OCI-LY3 (cell line): Measurements from ENCODE around the gene ZNF561.

Experiments
- EZH2phosphoT487 ChIP-seq: fragments of 200-600 bp; shearing (Covaris generic); IDR thresholded peaks from 2 replicates; pipeline ENCODE4 v1.6.1; 2018; ENCODE audit warnings: antibody characterized with exemption, mixed run types, low read depth
- TF ChIP-seq, protein P1 (sequence below): fragments of 200-600, 300-600 bp; sonication (generic); IDR thresholded peaks from 2 replicates; pipeline ENCODE4 v1.5.1; 2014; ENCODE audit warnings: antibody characterized with exemption, low read length, low read depth

DNA sequence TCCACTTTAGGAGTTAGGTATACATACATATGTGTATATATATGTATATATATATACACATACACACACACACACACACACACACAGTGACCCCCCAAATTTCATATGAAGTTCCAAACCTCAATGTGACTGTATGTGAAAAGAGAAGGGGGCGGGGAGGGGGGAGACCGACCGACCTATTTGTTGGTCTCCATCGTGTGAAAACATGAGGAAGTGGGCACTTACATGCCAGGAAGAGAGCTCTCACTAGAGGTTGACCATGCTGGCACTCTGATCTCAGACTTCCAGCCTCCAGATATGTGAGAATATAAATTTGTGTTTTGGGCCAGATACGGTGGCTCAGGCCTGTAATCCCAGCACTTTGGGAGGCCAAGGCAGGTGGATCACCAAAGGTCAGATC is 29.3 kb upstream of the ZNF561 start:
- no peak for TF ChIP-seq EZH2phosphoT487
- TF ChIP-seq, protein P1, sequence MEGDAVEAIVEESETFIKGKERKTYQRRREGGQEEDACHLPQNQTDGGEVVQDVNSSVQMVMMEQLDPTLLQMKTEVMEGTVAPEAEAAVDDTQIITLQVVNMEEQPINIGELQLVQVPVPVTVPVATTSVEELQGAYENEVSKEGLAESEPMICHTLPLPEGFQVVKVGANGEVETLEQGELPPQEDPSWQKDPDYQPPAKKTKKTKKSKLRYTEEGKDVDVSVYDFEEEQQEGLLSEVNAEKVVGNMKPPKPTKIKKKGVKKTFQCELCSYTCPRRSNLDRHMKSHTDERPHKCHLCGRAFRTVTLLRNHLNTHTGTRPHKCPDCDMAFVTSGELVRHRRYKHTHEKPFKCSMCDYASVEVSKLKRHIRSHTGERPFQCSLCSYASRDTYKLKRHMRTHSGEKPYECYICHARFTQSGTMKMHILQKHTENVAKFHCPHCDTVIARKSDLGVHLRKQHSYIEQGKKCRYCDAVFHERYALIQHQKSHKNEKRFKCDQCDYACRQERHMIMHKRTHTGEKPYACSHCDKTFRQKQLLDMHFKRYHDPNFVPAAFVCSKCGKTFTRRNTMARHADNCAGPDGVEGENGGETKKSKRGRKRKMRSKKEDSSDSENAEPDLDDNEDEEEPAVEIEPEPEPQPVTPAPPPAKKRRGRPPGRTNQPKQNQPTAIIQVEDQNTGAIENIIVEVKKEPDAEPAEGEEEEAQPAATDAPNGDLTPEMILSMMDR, result no peak
